Retinal pigment epithelial cell (primary cell): ENCODE results near the gene INTS6.

Experiments used
- DNase-seq: peaks from one replicate; pipeline ENCODE4 v3.0.0-alpha.2; 2010; ENCODE audit warnings: low read depth
- H3K4me3 ChIP-seq: 2 replicates; pipeline ENCODE4 v1.5.1; 2011; ENCODE audit warnings: mild to moderate bottlenecking, low read length, control low read depth, moderate library complexity
- TF ChIP-seq, protein P1 (sequence below): conservative IDR thresholded peaks from 2 replicates; pipeline ENCODE4 v1.5.1; 2011; ENCODE audit warnings: low read depth, low read length, control low read depth, inconsistent platforms

The INTS6 gene

DNA sequence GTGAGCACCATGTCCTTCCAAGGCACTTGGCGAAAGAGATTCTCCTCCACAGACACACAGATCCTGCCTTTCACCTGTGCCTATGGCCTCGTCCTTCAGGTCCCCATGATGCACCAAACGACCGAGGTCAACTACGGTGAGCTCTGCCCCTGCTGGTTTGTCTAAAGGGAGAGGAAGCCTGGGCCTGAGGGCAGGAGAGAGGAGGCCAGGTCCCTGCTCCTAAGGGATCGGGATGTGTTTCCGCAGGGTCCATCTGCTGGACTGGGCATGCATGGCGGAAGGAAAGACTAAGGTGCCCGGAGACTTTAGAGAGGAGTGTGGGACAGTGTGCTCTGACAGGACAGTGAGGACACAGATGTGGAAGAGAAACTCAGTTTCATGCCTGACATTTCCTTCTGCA, 105.7 kb downstream of the INTS6 start:
- DNase-seq: no peak
- H3K4me3 ChIP-seq: no peak overlapping the region
- TF ChIP-seq, protein P1, sequence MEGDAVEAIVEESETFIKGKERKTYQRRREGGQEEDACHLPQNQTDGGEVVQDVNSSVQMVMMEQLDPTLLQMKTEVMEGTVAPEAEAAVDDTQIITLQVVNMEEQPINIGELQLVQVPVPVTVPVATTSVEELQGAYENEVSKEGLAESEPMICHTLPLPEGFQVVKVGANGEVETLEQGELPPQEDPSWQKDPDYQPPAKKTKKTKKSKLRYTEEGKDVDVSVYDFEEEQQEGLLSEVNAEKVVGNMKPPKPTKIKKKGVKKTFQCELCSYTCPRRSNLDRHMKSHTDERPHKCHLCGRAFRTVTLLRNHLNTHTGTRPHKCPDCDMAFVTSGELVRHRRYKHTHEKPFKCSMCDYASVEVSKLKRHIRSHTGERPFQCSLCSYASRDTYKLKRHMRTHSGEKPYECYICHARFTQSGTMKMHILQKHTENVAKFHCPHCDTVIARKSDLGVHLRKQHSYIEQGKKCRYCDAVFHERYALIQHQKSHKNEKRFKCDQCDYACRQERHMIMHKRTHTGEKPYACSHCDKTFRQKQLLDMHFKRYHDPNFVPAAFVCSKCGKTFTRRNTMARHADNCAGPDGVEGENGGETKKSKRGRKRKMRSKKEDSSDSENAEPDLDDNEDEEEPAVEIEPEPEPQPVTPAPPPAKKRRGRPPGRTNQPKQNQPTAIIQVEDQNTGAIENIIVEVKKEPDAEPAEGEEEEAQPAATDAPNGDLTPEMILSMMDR: no peak

DNA sequence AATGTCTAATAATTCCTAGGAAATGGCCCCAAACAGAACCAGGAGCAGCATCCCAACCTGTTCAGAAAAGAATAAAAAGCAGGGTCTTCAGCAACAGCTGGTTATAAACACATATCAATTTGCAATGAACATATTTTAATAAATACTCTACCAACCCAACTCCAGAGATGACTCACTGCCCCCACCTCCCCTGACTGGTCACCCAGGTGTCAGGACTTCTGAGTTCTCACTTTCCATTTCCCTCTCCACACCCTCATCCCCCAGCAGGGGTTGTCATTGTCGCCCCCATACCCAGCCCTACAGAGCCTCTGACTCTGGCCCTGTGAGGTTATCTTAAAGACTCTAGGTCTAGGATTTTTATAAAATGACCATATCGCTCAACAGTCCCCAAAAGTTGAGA, 106.4 kb downstream of the INTS6 start:
- no peak for DNase-seq
- no peak overlapping the region for H3K4me3 ChIP-seq
- TF ChIP-seq, protein P1: no peak

DNA sequence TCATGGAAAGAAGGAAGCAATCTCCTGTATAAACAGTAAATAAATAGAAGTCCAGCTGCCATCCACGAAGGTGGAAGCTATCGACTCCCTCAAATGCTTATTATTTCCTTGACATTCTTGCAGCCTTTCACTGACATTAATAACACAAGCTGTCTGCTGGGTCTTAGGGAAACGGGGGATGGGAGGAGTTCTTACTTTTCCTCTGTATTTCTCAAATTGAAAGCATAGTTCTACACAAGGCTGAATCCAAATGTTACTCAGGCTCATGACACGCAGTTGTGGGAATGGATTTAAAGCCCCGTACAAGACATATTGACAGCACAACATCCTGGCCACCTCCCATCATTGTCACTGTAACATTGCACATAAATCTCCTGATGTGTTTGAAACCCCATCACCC, 109.4 kb downstream of the INTS6 start:
- TF ChIP-seq, protein P1: no peak
- H3K4me3 ChIP-seq: no peak overlapping the region
- no peak for DNase-seq

DNA sequence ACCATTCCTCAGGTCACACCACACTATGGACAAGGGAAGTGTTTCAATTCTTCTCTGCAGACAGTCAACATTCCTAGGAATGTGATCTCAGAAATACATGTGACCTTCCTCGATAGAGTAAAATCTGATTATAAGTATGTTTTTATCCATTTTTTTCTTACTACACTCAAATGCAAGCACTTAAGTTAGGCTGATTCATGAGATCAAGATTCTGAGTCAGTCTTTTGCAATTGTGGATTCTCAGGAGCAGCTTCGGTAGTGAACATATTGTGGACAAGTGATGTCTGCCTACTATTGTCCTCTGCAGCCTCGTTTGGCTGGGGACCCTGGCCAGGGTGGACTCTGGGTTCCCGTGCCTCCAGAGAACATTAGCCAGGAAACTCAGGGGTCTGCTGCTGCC, 110.1 kb downstream of the INTS6 start:
- DNase-seq: no peak
- H3K4me3 ChIP-seq: peak overlapping the region; percentile 56
- TF ChIP-seq, protein P1: no peak

DNA sequence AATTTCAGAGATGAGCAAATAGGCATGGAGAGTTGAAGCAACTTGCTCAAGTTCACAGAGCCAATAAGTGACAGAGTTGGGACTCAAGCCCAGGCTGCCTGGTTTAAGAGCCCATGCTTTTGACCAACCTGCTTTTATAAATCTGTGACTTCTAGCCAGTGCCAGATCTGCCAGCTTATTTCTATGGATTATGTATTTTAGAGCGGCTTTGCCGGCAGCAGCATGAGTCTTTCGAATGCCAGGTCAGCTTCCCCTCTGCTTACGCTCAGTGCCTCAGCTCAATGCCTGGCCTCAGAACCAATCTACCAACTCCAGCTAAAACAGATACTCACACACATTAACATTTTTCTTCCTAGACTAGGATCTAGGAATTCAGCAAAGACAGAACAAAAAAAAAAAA, 111.0 kb downstream of the INTS6 start:
- H3K4me3 ChIP-seq: peak overlapping the region; percentile 56
- TF ChIP-seq, protein P1: no peak
- peak; percentile 59 for DNase-seq

DNA sequence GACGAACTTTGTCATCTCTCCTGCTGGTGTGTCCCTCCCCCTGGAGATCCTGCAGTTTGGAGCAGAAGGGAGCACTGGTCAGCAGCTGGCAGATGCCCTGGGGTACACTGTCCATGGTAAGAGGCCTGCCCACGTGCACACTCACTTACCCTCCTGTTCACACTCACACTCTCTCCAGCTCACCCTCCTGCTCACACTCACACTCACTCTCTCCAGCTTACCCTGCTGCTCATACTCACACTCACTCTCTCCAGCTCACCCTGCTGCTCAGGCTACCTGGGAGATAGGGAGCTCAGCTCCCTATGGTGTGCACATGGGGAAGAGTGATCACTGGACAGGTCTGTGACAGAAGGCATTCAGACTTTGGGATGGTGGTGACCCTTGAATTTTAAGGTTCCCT, 111.6 kb downstream of the INTS6 start:
- TF ChIP-seq, protein P1: no peak
- no peak for DNase-seq
- H3K4me3 ChIP-seq: peak overlapping the region; percentile 56

DNA sequence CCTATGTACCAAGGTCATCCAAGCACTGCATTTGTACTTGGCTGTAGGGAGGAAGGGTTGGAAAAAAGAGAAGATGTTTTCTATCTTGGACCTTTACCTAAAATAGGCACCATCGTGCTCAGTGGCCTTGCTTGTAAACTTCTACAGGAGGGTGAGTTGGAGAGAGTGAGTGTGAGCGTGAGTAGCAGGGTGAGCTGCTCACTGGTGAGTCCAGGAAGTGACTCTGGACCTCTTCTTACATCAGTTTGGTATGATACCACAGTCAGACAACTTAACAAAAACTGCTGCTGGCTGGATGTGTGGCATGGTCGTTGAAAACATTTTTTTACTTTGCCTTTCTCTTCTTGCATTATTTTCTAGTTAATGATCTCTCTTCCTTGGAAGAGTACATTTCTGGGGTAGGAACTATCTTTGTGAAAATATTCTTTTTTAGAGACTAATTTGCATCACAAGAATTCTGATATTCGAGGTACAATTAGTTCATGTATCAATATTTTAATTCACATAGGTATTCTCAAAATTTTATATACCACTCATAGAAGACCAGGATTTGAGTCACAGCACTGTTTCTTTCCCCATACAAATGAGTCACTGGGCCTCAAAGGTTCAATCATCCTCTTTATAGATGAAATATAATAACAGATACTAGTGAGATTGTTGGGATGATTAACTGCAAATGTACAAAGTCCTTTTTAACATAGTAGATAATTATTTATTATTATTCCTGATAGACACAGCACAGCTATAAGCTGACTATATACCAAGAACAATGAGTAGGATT, 112.7 kb downstream of the INTS6 start:
- peak overlapping the region; percentile 56 for H3K4me3 ChIP-seq
- no peak for DNase-seq
- TF ChIP-seq, protein P1: no peak
